DOHH2 (cell line): ENCODE data around the gene KERA.

Experiments
- EZH2phosphoT487 ChIP-seq: fragments of 200-600 bp; sonication (generic); IDR thresholded peaks from 2 replicates; pipeline ENCODE4 v1.6.1; 2017; ENCODE audit warnings: borderline replicate concordance, mild to moderate bottlenecking, antibody characterized with exemption, low read length, moderate library complexity, mixed read lengths
- TF ChIP-seq, protein P1 (sequence below): fragments of 200-600 bp; sonication (generic); IDR thresholded peaks from one replicate; pipeline ENCODE4 v1.5.1; 2014; ENCODE audit warnings: antibody characterized with exemption, mild to moderate bottlenecking, low read depth, low read length; ENCODE audit not compliant: poor library complexity, severe bottlenecking

DNA sequence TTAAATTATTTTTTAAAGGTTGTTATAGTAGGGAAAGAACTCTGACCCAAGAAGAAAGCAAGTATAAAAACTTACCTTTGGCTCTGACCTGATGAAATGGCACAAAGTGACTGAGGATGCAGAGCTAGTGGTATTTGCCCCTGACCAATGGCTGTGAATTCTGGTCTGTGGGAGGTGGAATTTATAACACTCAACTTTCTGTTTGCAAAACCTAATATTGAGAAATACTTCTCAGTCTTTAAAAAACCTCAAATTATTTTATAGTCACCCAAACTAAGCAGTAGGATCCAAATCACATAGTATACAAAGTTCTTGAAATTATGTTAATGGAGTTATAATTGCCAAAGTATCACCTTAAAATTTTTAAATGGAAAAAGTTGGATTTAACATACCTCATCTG lies 53.0 kb downstream of the KERA start, which contains the start of gene EPYC:
- TF ChIP-seq, protein P1, sequence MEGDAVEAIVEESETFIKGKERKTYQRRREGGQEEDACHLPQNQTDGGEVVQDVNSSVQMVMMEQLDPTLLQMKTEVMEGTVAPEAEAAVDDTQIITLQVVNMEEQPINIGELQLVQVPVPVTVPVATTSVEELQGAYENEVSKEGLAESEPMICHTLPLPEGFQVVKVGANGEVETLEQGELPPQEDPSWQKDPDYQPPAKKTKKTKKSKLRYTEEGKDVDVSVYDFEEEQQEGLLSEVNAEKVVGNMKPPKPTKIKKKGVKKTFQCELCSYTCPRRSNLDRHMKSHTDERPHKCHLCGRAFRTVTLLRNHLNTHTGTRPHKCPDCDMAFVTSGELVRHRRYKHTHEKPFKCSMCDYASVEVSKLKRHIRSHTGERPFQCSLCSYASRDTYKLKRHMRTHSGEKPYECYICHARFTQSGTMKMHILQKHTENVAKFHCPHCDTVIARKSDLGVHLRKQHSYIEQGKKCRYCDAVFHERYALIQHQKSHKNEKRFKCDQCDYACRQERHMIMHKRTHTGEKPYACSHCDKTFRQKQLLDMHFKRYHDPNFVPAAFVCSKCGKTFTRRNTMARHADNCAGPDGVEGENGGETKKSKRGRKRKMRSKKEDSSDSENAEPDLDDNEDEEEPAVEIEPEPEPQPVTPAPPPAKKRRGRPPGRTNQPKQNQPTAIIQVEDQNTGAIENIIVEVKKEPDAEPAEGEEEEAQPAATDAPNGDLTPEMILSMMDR: no peak
- no peak for TF ChIP-seq EZH2phosphoT487
